ENCODE results near the gene GPHB5. TPM values are rescaled to one million over a fixed set of nuclear protein-coding genes. Genes with fewer than 3 reads are reported as not detected.
A peak's percentile ranks its signal among the peaks of the same experiment; 100 is the strongest.

Gene GPHB5
- not detected for total RNA-seq

GRCh38 chr14:63318835-63319234, at the start of gene GPHB5:
TSS of gene GPHB5 (minus strand) at chr14:63318935. CDS start at chr14:63317849, 1,086 bp downstream.
- in situ Hi-C loops (cut with MboI; ENCODE audit: low pct_ligation_motif_present in 1 of 4, low pct_unique_long_range_greater_than_20kb in 1 of 4, low sequenced_read_pairs in 3 of 4) (no loop called here), intact Hi-C loops (cut with DNase I; ENCODE audit: low total_unique reads) (no loop called here)
- Histone ChIP-seq H3K36me3 (no peaks in the 10 kb centered on the region), H3K4me3 (no peak within 1 kb of the TSS), H3K9me3 (no peaks in the 10 kb centered on the region), H3K27me3 (no peaks in the 10 kb centered on the region), H3K4me1 (no peaks in the 10 kb centered on the region), H3K27ac (no peak within 1 kb of the TSS)
- DNase-seq = no peak
- TF ChIP-seq POLR2AphosphoS5 (IDR thresholded peaks at IDR 0.05) (no peak), POLR2A (IDR thresholded peaks at IDR 0.05) (no peak)

GRCh38 chr14:63367742-63368364, 49.1 kb upstream of the GPHB5 start:
- intact Hi-C loops (cut with DNase I; ENCODE audit: low total_unique reads) = no loop called here

GRCh38 chr14:63362389-63362819, 43.7 kb upstream of the GPHB5 start:
- Histone ChIP-seq H3K27ac (no peak overlapping the region), H3K4me3 (no peak overlapping the region), H3K9me3 (peaks cover 0 to 2% of the 10 kb centered on the region in 2 donors), H3K4me1 (peaks cover 0 to 4% (median 3%) of the 10 kb centered on the region in 4 donors), H3K27me3 (no peaks in the 10 kb centered on the region), H3K36me3 (no peaks in the 10 kb centered on the region)
- no peak for TF ChIP-seq POLR2AphosphoS5 (IDR thresholded peaks at IDR 0.05)
- TF ChIP-seq CTCF (IDR thresholded peaks at IDR 0.05) = no peak
- TF ChIP-seq EP300 (IDR thresholded peaks at IDR 0.05; ENCODE audit: low read depth) = no peak
- TF ChIP-seq POLR2A (IDR thresholded peaks at IDR 0.05) = no peak
- in situ Hi-C loops (cut with MboI; ENCODE audit: low pct_ligation_motif_present in 1 of 4, low pct_unique_long_range_greater_than_20kb in 1 of 4, low sequenced_read_pairs in 3 of 4) = no loop called here
- DNase-seq = peak; percentile 13
- intact Hi-C loops (cut with DNase I; ENCODE audit: low total_unique reads) = no loop called here
- 23 to 40% methylated on average over 1 to 8 of the region's 8 CpGs for WGBS, 2 donors (ENCODE audit: low coverage in 1 of 2)

More at GRCh38 chr14:63367742-63368364, 49.1 kb upstream of the GPHB5 start:
- H3K36me3 ChIP-seq = no peaks in the 10 kb centered on the region
- no peak overlapping the region for H3K4me3 ChIP-seq
- peaks cover 0 to 1% (median 0%) of the 10 kb centered on the region in 4 donors for H3K4me1 ChIP-seq
- TF ChIP-seq CTCF (IDR thresholded peaks at IDR 0.05) (no peak), POLR2AphosphoS5 (IDR thresholded peaks at IDR 0.05) (no peak), EP300 (IDR thresholded peaks at IDR 0.05; ENCODE audit: low read depth) (no peak), POLR2A (IDR thresholded peaks at IDR 0.05) (no peak)
- peaks cover 0 to 2% of the 10 kb centered on the region in 2 donors for H3K9me3 ChIP-seq
- in situ Hi-C loops (cut with MboI; ENCODE audit: low pct_ligation_motif_present in 1 of 4, low pct_unique_long_range_greater_than_20kb in 1 of 4, low sequenced_read_pairs in 3 of 4) = no loop called here
- no peak for DNase-seq
- no peaks in the 10 kb centered on the region for H3K27me3 ChIP-seq
- H3K27ac ChIP-seq = no peak overlapping the region

GRCh38 chr14:63361790-63362189, 43.1 kb upstream of the GPHB5 start:
- no peak for DNase-seq
- H3K4me1 ChIP-seq = peaks cover 0 to 4% (median 3%) of the 10 kb centered on the region in 4 donors
- no peak overlapping the region for H3K4me3 ChIP-seq
- H3K27ac ChIP-seq = no peak overlapping the region
- in situ Hi-C loops (cut with MboI; ENCODE audit: low pct_ligation_motif_present in 1 of 4, low pct_unique_long_range_greater_than_20kb in 1 of 4, low sequenced_read_pairs in 3 of 4) = no loop called here
- peaks cover 0 to 2% of the 10 kb centered on the region in 2 donors for H3K9me3 ChIP-seq
- H3K27me3 ChIP-seq = no peaks in the 10 kb centered on the region
- TF ChIP-seq POLR2A (IDR thresholded peaks at IDR 0.05) (no peak), POLR2AphosphoS5 (IDR thresholded peaks at IDR 0.05) (no peak), CTCF (IDR thresholded peaks at IDR 0.05) (no peak), EP300 (IDR thresholded peaks at IDR 0.05; ENCODE audit: low read depth) (no peak)
- 41 to 59% methylated on average over 3 to 4 of the region's 4 CpGs for WGBS, 2 donors (ENCODE audit: low coverage in 1 of 2)
- H3K36me3 ChIP-seq = no peaks in the 10 kb centered on the region
- intact Hi-C loops (cut with DNase I; ENCODE audit: low total_unique reads) = no loop called here

GRCh38 chr14:63357841-63358240, 39.1 kb upstream of the GPHB5 start:
- Histone ChIP-seq H3K36me3 (no peaks in the 10 kb centered on the region), H3K27ac (no peak overlapping the region), H3K4me3 (no peak overlapping the region), H3K27me3 (no peaks in the 10 kb centered on the region), H3K4me1 (peaks cover 0 to 3% (median 3%) of the 10 kb centered on the region in 4 donors), H3K9me3 (no peaks in the 10 kb centered on the region)
- DNase-seq = no peak
- intact Hi-C loops (cut with DNase I; ENCODE audit: low total_unique reads) (no loop called here), in situ Hi-C loops (cut with MboI; ENCODE audit: low pct_ligation_motif_present in 1 of 4, low pct_unique_long_range_greater_than_20kb in 1 of 4, low sequenced_read_pairs in 3 of 4) (no loop called here)
- WGBS, 2 donors (ENCODE audit: low coverage in 1 of 2) = 85% methylated on average over 7 of the region's 7 CpGs; no CpG with 5 or more reads in 1 of the 2 donors
- no peak for TF ChIP-seq POLR2A (IDR thresholded peaks at IDR 0.05)
- no peak for TF ChIP-seq POLR2AphosphoS5 (IDR thresholded peaks at IDR 0.05)
- no peak for TF ChIP-seq EP300 (IDR thresholded peaks at IDR 0.05; ENCODE audit: low read depth)
- no peak for TF ChIP-seq CTCF (IDR thresholded peaks at IDR 0.05)

All from transverse colon (tissue), 4 donors.